Heart right ventricle (tissue), 16 donors: ENCODE data around the gene SAMD5. TPM values are rescaled to one million over a fixed set of nuclear protein-coding genes. Genes with fewer than 3 reads are reported as not detected.

Source experiments
- ATAC-seq, 8 donors: fragments of 200-7000 bp; cut with Tn5 transposase; one replicate each; pipeline ENCODE4 v1.9.1; 2020; ENCODE audit warnings: mild to moderate bottlenecking in 8 of 8, moderate library complexity in 8 of 8, moderate number of reproducible peaks in 1 of 8
- DNase-seq, 2 donors: peaks; one replicate each; pipeline ENCODE4 v3.0.0-alpha.2; 2020
- H3K27ac ChIP-seq, 10 donors: fragments of 200-600 bp; sonication (generic) in 2 of 10; one replicate each; pipeline versions ENCODE4 v1.5.0 to v1.8.0; 2020 to 2022; ENCODE audit warnings: mild to moderate bottlenecking in 3 of 10
- H3K27me3 ChIP-seq, 7 donors: fragments of 200-600 bp; one replicate each; pipeline ENCODE4 v1.8.0; 2021 to 2022; ENCODE audit warnings: mild to moderate bottlenecking in 2 of 7
- H3K36me3 ChIP-seq, 9 donors: fragments of 200-600 bp; sonication (generic) in 1 of 9; one replicate each; pipeline versions ENCODE4 v1.5.0 to v1.8.0; 2020 to 2022; ENCODE audit warnings: mild to moderate bottlenecking in 2 of 9
- H3K4me1 ChIP-seq, 9 donors: fragments of 200-600 bp; sonication (generic) in 1 of 9; one replicate each; pipeline versions ENCODE4 v1.5.0 to v1.8.0; 2020 to 2022; ENCODE audit warnings: mild to moderate bottlenecking in 4 of 9
- H3K4me3 ChIP-seq, 10 donors: fragments of 200-600 bp; sonication (generic) in 2 of 10; one replicate each; pipeline versions ENCODE4 v1.5.0 to v1.8.0; 2020 to 2022; ENCODE audit warnings: mild to moderate bottlenecking in 7 of 10, moderate library complexity in 2 of 10
- H3K9me3 ChIP-seq, 11 donors: fragments of 200-600 bp in 10 of 11; sonication (generic) in 2 of 11; one replicate each; pipeline versions ENCODE4 v1.5.0 to v1.8.0; 2013 to 2022; ENCODE audit warnings: mild to moderate bottlenecking in 2 of 11, control low read depth in 1 of 11, moderate library complexity in 1 of 11
- WGBS, 2 donors: extraction: QIAGEN DNeasy Blood & Tissue Kit; methylation state at CpG; one replicate each; pipeline ENCODE4 v1.1.7; 2013; ENCODE audit warnings: inconsistent platforms in 1 of 2; 5-methylcytosine and 5-hydroxymethylcytosine counted together
- intact Hi-C, 10 donors: fragments of 100-400 bp; cut with DNase I; formaldehyde crosslinking; loops; one replicate each; pipeline versions ENCODE4 v1.11.1 to v1.14.2; 2022
- polyA plus RNA-seq, 2 donors: library from polyadenylated mRNA; stranded (reverse); fragments of 200-250 nt; gene quantifications; one replicate each; pipeline ENCODE4 v1.2.3, GENCODE V29; 2013
- total RNA-seq, 10 donors: library from RNA; stranded (reverse); fragmentation: NEBNext Ultra II Directional in 3 of 10; extraction: Animal tissue kit (Norgen Biotek cat#: 25700) in 3 of 10; gene quantifications; one replicate each; pipeline versions ENCODE4 v1.2.1 to v1.2.4, GENCODE V29; 2021 to 2023
- TF ChIP-seq, protein P1 (sequence below), 9 donors: fragments of 200-600 bp; sonication (generic) in 2 of 9; IDR thresholded peaks; one replicate each; pipeline versions ENCODE4 v1.5.0 to v1.8.0; 2021 to 2022; ENCODE audit warnings: antibody characterized with exemption in 9 of 9, mild to moderate bottlenecking in 5 of 9, moderate library complexity in 1 of 9
- donor health status: Arrhythmogenic right ventricular cardiomyopathy.
- donor health status: ischemic (EF 13 %, LVEDD 7.1; RV severe dilation, severe dysfunction).
- donor health status: healthy with polysubstance abuse.
- donor health status: DM: no; HTN: yes; CAD: no.
- donor health status: DM: no; HTN: no; CAD: no.
- donor health status: ischemic (EF 25% LVEDD 6.9; RV normal size, moderate dysfunction).
- donor health status: ischemic (EF 25% LVEDD 5.7; RV mildly dilated, moderate dysfunction).
- donor health status: healthy.
- donor health status: DM: yes; HTN: yes; CAD: no.
- donor health status: Ischemic cardiomyopathy.
- donor health status: ischemic (EF 35%, LVEDD 5.7; RV mildly dilated, moderate dysfunction).
- donor health status: nonischemic (EF 11% LVEDD 7.7; RV severe dilation, severe dysfunction).
- donor health status: DM: yes; HTN: yes; CAD: no.
- donor health status: PGD.
- donor health status: ischemic (EF 29% LVEDD 5.4; RV normal size, mild dysfunction).
- donor health status: nonischemic (EF 23%, LVEDD 6.1; RV moderate dilation, normal function).

Gene SAMD5
- total and polyA plus RNA-seq, 12 donors = 0.30 to 1.9 (median 0.72) TPM

DNA sequence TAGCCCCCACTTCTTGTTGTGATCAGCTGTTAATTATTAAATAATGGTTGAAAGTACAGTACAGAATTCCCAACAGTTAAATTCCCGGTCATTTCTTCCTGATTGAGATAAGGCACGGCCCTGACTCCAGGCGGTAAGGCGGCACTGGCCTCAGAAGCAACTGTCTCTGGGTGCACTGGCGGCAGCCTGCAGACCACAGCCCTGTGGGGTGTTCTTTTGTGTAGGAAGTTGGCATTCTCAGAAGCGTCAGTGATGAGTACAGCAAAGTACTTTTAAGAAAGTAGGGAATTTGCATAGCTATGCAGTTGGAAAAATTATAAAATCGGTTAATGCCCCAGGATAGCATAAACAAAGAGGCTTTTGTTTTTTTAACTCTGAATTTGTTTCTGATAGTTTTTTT is 50.5 kb downstream of the SAMD5 start:
- DNase-seq (no peak), ATAC-seq (no peak)
- H3K27ac ChIP-seq = no peak overlapping the region
- H3K4me3 ChIP-seq = no peak overlapping the region
- no peaks in the 10 kb centered on the region for H3K27me3 ChIP-seq
- TF ChIP-seq, protein P1, sequence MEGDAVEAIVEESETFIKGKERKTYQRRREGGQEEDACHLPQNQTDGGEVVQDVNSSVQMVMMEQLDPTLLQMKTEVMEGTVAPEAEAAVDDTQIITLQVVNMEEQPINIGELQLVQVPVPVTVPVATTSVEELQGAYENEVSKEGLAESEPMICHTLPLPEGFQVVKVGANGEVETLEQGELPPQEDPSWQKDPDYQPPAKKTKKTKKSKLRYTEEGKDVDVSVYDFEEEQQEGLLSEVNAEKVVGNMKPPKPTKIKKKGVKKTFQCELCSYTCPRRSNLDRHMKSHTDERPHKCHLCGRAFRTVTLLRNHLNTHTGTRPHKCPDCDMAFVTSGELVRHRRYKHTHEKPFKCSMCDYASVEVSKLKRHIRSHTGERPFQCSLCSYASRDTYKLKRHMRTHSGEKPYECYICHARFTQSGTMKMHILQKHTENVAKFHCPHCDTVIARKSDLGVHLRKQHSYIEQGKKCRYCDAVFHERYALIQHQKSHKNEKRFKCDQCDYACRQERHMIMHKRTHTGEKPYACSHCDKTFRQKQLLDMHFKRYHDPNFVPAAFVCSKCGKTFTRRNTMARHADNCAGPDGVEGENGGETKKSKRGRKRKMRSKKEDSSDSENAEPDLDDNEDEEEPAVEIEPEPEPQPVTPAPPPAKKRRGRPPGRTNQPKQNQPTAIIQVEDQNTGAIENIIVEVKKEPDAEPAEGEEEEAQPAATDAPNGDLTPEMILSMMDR (IDR thresholded peaks at IDR 0.05) = no peak
- peaks cover 0 to 7% (median 0%) of the 10 kb centered on the region in 9 donors for H3K4me1 ChIP-seq
- H3K36me3 ChIP-seq = no peaks in the 10 kb centered on the region
- intact Hi-C loops = loop anchor here in 1 of 10 donors (5.0 kb wide), 1 partner anchor 413 kb away; no protein-coding TSS in a partner anchor
- peaks cover 0 to 4% (median 0%) of the 10 kb centered on the region in 11 donors for H3K9me3 ChIP-seq
- 67 to 72% methylated on average over 7 of the region's 7 CpGs for WGBS, 2 donors

DNA sequence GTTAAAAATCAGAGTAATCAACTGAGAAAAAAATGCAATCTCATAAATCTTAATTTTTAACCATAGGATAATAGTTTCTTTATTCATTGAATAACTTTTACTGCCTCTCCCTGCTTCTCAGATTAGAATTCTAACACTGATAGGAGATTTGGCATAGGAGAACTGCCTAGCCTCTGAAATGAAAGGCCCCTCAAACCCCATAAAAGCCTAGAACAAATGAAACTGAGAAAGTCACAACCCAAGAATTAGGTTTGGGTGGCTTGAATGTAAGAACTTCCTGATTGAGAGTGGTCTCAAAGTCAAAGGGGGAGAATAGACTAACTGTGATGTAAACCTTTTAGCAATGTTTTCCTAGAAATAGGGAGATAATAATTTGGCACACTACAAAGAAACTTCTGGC is 52.2 kb downstream of the SAMD5 start:
- no peak overlapping the region for H3K4me3 ChIP-seq
- TF ChIP-seq, protein P1 (IDR thresholded peaks at IDR 0.05) = no peak
- no peaks in the 10 kb centered on the region for H3K36me3 ChIP-seq
- no peak overlapping the region for H3K27ac ChIP-seq
- DNase-seq = no peak
- H3K4me1 ChIP-seq = peaks cover 0 to 4% (median 0%) of the 10 kb centered on the region in 9 donors
- H3K9me3 ChIP-seq = peaks cover 0 to 4% (median 0%) of the 10 kb centered on the region in 11 donors
- intact Hi-C loops = no loop called here
- ATAC-seq = no peak
- H3K27me3 ChIP-seq = no peaks in the 10 kb centered on the region

DNA sequence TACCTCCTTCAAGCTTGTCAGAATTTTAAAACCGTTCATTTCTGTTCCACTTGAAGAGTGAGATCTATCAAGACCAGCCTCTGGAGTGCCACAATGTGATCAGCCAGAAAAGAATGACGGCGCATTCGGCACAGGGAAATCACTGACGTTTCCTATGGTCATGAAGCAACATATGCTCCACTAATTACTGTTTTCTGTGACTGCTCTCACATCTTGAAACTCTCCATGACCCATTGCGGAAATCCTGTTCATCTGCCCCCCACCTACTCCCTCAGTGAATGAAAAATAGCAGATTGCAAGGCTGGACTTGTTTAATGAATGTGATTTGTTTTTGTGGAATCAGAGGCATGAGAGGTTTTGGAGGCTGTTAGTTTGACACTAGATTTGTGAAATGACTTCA is 53.2 kb downstream of the SAMD5 start:
- intact Hi-C loops = no loop called here
- ATAC-seq (peak in 3 of 8 donors; percentile 27 to 76 (median 38)), DNase-seq (no peak)
- Histone ChIP-seq H3K27me3 (no peaks in the 10 kb centered on the region), H3K4me3 (no peak overlapping the region), H3K27ac (no peak overlapping the region), H3K4me1 (peaks cover 0 to 13% (median 0%) of the 10 kb centered on the region in 9 donors), H3K9me3 (peaks cover 0 to 4% (median 0%) of the 10 kb centered on the region in 11 donors), H3K36me3 (no peaks in the 10 kb centered on the region)
- TF ChIP-seq, protein P1 (IDR thresholded peaks at IDR 0.05) = no peak
- WGBS, 2 donors = 49 to 71% methylated on average over 6 of the region's 6 CpGs

DNA sequence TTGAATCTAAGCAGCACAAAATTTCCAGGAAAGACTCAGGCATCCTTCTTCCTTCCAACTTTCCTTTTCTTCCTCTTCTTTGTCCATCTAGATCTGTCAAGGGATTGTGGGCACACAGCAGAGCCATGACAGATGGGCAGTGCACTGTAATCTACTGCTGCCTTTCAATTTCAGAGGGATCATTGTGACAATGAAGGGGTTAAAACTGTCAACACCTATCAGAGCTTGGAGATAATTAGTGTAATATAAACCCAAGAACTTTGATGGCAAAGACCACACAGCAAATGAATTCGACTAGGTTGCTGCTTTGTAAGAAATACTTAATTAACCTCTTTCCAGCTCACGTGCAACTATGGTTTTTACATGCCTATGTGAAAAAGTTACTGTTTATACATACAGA is 55.0 kb downstream of the SAMD5 start:
- TF ChIP-seq, protein P1 (IDR thresholded peaks at IDR 0.05) = no peak
- DNase-seq (no peak), ATAC-seq (no peak)
- Histone ChIP-seq H3K4me3 (no peak overlapping the region), H3K9me3 (no peaks in the 10 kb centered on the region), H3K4me1 (peaks cover 0 to 22% (median 6%) of the 10 kb centered on the region in 9 donors), H3K36me3 (no peaks in the 10 kb centered on the region), H3K27ac (no peak overlapping the region), H3K27me3 (no peaks in the 10 kb centered on the region)
- intact Hi-C loops = no loop called here
- 88 to 89% methylated on average over 2 of the region's 2 CpGs for WGBS, 2 donors
